RWPE2 (cell line): Measurements from ENCODE around the gene DYRK4.

Experiments
- ATAC-seq: fragments of 200-7000 bp; cut with Tn5 transposase; 3 replicates; pipeline ENCODE4 v1.9.1; 2021; ENCODE audit warnings: low read depth
- DNase-seq: peaks from one replicate; pipeline ENCODE4 v3.0.0-alpha.2; 2020; ENCODE audit warnings: low spot score
- H3K27ac ChIP-seq: fragments of 450-650 bp; 2 replicates; pipeline ENCODE4 v1.5.1; 2017; ENCODE audit warnings: mild to moderate bottlenecking; ENCODE audit not compliant: poor library complexity, severe bottlenecking
- H3K27me3 ChIP-seq: fragments of 250-450 bp; sonication (Bioruptor Pico); 2 replicates; pipeline ENCODE4 v1.5.1; 2021; ENCODE audit warnings: mild to moderate bottlenecking, moderate library complexity; ENCODE audit not compliant: insufficient read depth, poor library complexity, severe bottlenecking
- H3K36me3 ChIP-seq: fragments of 250-450 bp; sonication (Bioruptor Pico); 2 replicates; pipeline ENCODE4 v1.5.1; 2020; ENCODE audit warnings: low read depth, mild to moderate bottlenecking, moderate library complexity
- H3K4me1 ChIP-seq: fragments of 250-450 bp; sonication (Bioruptor Pico); 2 replicates; pipeline ENCODE4 v1.5.1; 2021; ENCODE audit warnings: mild to moderate bottlenecking, moderate library complexity; ENCODE audit not compliant: insufficient read depth, poor library complexity, severe bottlenecking
- H3K4me3 ChIP-seq: fragments of 250-450 bp; sonication (Bioruptor Pico); 2 replicates; pipeline ENCODE4 v1.5.1; 2021; ENCODE audit warnings: mild to moderate bottlenecking, moderate library complexity; ENCODE audit not compliant: severe bottlenecking
- H3K9me3 ChIP-seq: fragments of 250-450 bp; sonication (Bioruptor Pico); 2 replicates; pipeline ENCODE4 v1.5.1; 2021; ENCODE audit warnings: mild to moderate bottlenecking, moderate library complexity; ENCODE audit not compliant: severe bottlenecking
- TF ChIP-seq, protein P1 (sequence below): fragments of 450-650 bp; IDR thresholded peaks from one replicate; pipeline ENCODE4 v1.5.1; 2017; ENCODE audit warnings: mild to moderate bottlenecking, moderate library complexity; ENCODE audit not compliant: poor library complexity, severe bottlenecking

Gene DYRK4

GRCh38 chr12:4557586-4557985 lies 4.4 kb upstream of the DYRK4 start:
- Histone ChIP-seq H3K27ac (no peak overlapping the region), H3K27me3 (no peaks in the 10 kb centered on the region), H3K4me1 (no peaks in the 10 kb centered on the region), H3K36me3 (peaks cover 78% of the 10 kb centered on the region), H3K4me3 (no peak overlapping the region), H3K9me3 (no peaks in the 10 kb centered on the region)
- DNase-seq (no peak), ATAC-seq (no peak)
- TF ChIP-seq, protein P1, sequence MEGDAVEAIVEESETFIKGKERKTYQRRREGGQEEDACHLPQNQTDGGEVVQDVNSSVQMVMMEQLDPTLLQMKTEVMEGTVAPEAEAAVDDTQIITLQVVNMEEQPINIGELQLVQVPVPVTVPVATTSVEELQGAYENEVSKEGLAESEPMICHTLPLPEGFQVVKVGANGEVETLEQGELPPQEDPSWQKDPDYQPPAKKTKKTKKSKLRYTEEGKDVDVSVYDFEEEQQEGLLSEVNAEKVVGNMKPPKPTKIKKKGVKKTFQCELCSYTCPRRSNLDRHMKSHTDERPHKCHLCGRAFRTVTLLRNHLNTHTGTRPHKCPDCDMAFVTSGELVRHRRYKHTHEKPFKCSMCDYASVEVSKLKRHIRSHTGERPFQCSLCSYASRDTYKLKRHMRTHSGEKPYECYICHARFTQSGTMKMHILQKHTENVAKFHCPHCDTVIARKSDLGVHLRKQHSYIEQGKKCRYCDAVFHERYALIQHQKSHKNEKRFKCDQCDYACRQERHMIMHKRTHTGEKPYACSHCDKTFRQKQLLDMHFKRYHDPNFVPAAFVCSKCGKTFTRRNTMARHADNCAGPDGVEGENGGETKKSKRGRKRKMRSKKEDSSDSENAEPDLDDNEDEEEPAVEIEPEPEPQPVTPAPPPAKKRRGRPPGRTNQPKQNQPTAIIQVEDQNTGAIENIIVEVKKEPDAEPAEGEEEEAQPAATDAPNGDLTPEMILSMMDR = no peak

DNA sequence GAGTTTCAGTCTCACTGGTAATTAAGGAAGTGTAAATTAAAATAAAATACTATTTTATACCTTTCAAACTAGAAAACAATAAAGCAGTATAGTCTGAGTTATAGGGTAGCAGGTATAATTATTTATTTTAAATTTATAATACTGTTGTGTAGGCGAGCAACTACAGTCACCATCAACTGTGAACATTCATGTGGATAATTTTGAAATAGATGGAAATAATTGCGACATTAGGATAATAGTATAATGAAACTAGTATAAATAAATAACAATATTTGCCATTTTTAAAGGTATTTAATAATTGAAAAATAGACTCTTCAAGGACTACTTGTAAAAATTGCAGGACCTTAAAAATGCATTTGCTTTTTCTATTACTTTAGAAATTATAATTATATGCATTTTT lies 3.8 kb upstream of the DYRK4 start:
- Histone ChIP-seq H3K9me3 (no peaks in the 10 kb centered on the region), H3K4me3 (no peak overlapping the region), H3K27ac (no peak overlapping the region), H3K27me3 (no peaks in the 10 kb centered on the region), H3K4me1 (no peaks in the 10 kb centered on the region), H3K36me3 (peaks cover 73% of the 10 kb centered on the region)
- no peak for ATAC-seq
- no peak for DNase-seq
- TF ChIP-seq, protein P1 = no peak

GRCh38 chr12:4563336-4563735 lies 1.3 kb downstream of the DYRK4 start:
- no peaks in the 10 kb centered on the region for H3K4me1 ChIP-seq
- peaks cover 21% of the 10 kb centered on the region for H3K36me3 ChIP-seq
- H3K27ac ChIP-seq = no peak overlapping the region
- TF ChIP-seq, protein P1 = no peak
- no peak for DNase-seq
- no peaks in the 10 kb centered on the region for H3K9me3 ChIP-seq
- no peak overlapping the region for H3K4me3 ChIP-seq
- ATAC-seq = no peak
- no peaks in the 10 kb centered on the region for H3K27me3 ChIP-seq

GRCh38 chr12:4564818-4565217 lies 2.8 kb downstream of the DYRK4 start:
- DNase-seq (no peak), ATAC-seq (no peak)
- Histone ChIP-seq H3K36me3 (peaks cover 9% of the 10 kb centered on the region; the same call in 1 of the 2 replicates), H3K9me3 (no peaks in the 10 kb centered on the region), H3K4me1 (no peaks in the 10 kb centered on the region), H3K27me3 (no peaks in the 10 kb centered on the region), H3K27ac (no peak overlapping the region), H3K4me3 (no peak overlapping the region)
- TF ChIP-seq, protein P1 = no peak

DNA sequence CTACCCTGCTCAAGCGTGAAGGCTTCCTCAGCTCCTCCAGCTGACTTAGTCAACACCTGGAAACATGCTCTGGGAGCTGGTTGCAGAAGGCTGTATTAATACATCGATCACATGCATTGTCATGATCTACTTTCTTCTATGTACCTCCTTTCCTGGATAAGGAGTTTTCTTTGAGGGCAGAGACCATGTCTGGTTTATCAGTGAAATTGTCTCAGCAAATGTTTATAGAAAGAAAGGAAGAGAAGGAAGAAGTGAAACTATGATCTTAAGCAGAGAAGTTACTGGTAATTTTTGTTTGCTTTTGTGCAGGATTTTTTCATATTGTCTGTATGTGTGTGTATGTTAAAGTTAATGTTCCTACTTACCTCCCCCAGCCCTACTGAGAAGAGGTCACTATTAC lies 4.5 kb downstream of the DYRK4 start:
- Histone ChIP-seq H3K4me1 (no peaks in the 10 kb centered on the region), H3K27ac (no peak overlapping the region), H3K9me3 (no peaks in the 10 kb centered on the region), H3K36me3 (peaks cover 3% of the 10 kb centered on the region; the same call in 1 of the 2 replicates), H3K4me3 (no peak overlapping the region), H3K27me3 (no peaks in the 10 kb centered on the region)
- ATAC-seq = no peak
- TF ChIP-seq, protein P1 = no peak
- DNase-seq = no peak
